ENCODE results near the gene PDGFB. TPM values are rescaled to one million over a fixed set of nuclear protein-coding genes. Genes with fewer than 3 reads are reported as not detected.

The PDGFB gene
- total and polyA plus RNA-seq, 9 of the 15 experiments (the other 6 are each of a cell fraction or from before 2014, with no cell fraction given) = 0.07 to 4.0 (median 0.48) TPM; not detected in 1

DNA sequence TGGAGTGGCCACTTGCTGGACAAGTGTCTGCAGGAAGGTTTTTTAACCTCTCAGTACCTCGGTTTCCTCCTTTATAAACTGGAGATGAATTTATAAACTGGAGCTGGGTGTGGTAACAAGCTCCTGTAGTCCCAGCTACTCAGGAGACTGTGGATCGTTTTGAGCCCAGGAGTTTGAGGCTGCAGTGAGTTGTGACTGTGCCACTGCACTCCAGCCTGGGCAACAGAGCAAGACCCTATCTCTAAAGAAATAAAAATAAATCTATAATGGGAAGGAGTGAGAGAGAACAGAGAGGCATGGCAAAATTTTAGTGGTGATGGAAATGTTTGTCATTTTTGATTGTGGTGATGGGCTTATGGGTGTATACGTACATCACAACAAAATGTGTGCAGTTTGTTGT is 1.4 kb upstream of the PDGFB start:
- FAIRE-seq = peak; percentile 26
- Histone ChIP-seq H3K27ac (ENCODE audit: extremely low read depth, low read depth, low read length) (no peak overlapping the region), H4K20me1 (replicated peaks; ENCODE audit: control insufficient read depth, insufficient read depth, low read length) (no peaks in the 10 kb centered on the region), H3K9me1 (ENCODE audit: control insufficient read depth, insufficient read depth, low read length) (no peaks in the 10 kb centered on the region), H3K4me3 (no peak overlapping the region), H3K9ac (ENCODE audit: insufficient read depth in 1 of 2, low read depth in 2 of 2, low read length in 2 of 2) (no peak overlapping the region), H3K36me3 (ENCODE audit: control insufficient read depth, insufficient read depth, low read length) (no peaks in the 10 kb centered on the region), H3K79me2 (ENCODE audit: control insufficient read depth, insufficient read depth, low read length) (no peaks in the 10 kb centered on the region; the same call in 2 of the 3 replicates), H3K4me1 (replicated peaks in 1 of 2; ENCODE audit: control insufficient read depth in 2 of 2, insufficient read depth in 2 of 2, low read length in 2 of 2) (peaks cover 16 to 57% of the 10 kb centered on the region in 2 experiments; a peak in 4 of 5 replicates), H3K4me2 (ENCODE audit: insufficient read depth, low read length) (no peak overlapping the region), H3K27me3 (ENCODE audit: control insufficient read depth in 2 of 2, insufficient read depth in 2 of 2, low read length in 2 of 2) (peaks cover 0 to 4% of the 10 kb centered on the region in 2 experiments; a peak in 2 of 5 replicates), H3K9me3 (replicated peaks; ENCODE audit: control insufficient read depth, insufficient read depth, low read depth, low read length) (no peaks in the 10 kb centered on the region), H2AFZ (ENCODE audit: low read depth, low read length) (no peak overlapping the region)
- POLR2A ChIA-PET = no interaction called here
- DNase-seq (ENCODE audit: extremely low read depth in 1 of 4, low spot score in 3 of 4) = no peak
- no peak for ATAC-seq
- intact Hi-C loops (cut with micrococcal nuclease) (loop anchor here (10.0 kb wide), 1 partner anchor 59 kb away; no protein-coding TSS in a partner anchor), in situ Hi-C loops (cut with MboI) (no loop called here)
- WGBS (ENCODE audit: insufficient coverage, low coverage, missing lambda C conversion rate) = 23% methylated on average over 3 of the region's 3 CpGs
- TF ChIP-seq ZNF121 (CRISPR knock-in tag; conservative IDR thresholded peaks at IDR 0.05) (peak; percentile 89), ZFP30 (CRISPR knock-in tag; IDR thresholded peaks at IDR 0.05; ENCODE audit: borderline replicate concordance) (no peak)
- CTCF ChIA-PET (ENCODE audit: low intra/inter-chr PET ratio) = no interaction called here
- no TSS peak for BruUV-seq (replicated peaks)

DNA sequence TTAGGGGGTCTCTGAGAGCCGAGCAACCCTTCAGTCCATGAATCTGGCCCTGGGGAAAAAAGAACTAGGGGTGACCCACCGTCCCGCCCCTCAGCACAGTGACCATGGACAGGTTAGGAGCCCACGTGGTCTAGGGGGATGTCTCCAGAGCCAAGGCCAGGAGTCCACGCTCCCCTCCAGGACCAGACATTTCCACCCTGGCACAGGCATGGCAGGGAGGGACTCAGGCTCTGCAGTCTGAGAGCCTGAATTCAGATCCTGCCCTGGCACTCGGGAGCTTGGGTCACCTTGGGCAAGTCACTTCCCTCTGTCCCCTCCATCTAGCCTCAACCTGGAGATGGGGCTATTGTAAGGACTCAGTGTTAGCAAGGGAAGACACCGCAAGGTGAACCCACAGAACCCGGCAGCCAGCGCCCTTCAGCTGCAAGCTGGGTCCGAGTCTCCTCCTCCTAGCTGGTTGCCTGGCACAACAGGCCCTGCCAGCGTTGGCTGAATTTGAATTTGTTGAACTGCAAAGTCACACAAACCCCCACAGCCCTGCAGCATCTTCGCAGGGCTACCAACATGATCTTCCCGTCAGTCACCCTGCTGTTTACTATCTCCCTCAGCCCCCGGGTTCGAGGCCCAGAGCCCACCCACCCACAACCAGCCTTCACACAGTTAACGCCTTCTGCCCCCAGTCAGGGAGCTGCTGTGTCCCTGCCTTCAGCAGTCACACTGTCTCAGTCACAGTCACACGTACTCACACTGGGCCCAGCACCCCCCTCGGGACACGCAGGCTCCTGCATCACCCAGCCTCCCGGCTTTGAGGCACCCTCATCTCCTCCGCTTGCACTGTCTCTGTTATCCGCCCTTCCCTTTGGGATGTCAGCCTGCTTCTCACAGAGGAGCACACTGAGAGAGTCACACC is 603 bp upstream of the PDGFB start:
- BruUV-seq (replicated peaks) = no TSS peak
- Histone ChIP-seq H3K36me3 (ENCODE audit: control insufficient read depth, insufficient read depth, low read length) (no peaks in the 10 kb centered on the region), H3K4me3 (no peak overlapping the region), H3K9me1 (ENCODE audit: control insufficient read depth, insufficient read depth, low read length) (no peaks in the 10 kb centered on the region), H4K20me1 (replicated peaks; ENCODE audit: control insufficient read depth, insufficient read depth, low read length) (no peaks in the 10 kb centered on the region), H3K27me3 (ENCODE audit: control insufficient read depth in 2 of 2, insufficient read depth in 2 of 2, low read length in 2 of 2) (peaks cover 0 to 4% of the 10 kb centered on the region in 2 experiments; a peak in 2 of 5 replicates), H3K27ac (ENCODE audit: extremely low read depth, low read depth, low read length) (no peak overlapping the region; the same call in 2 of the 3 replicates), H3K79me2 (ENCODE audit: control insufficient read depth, insufficient read depth, low read length) (no peaks in the 10 kb centered on the region; the same call in 2 of the 3 replicates), H3K4me2 (ENCODE audit: insufficient read depth, low read length) (peak overlapping the region; percentile 46; the same call in 1 of the 2 replicates), H3K9me3 (replicated peaks; ENCODE audit: control insufficient read depth, insufficient read depth, low read depth, low read length) (no peaks in the 10 kb centered on the region), H3K9ac (ENCODE audit: insufficient read depth in 1 of 2, low read depth in 2 of 2, low read length in 2 of 2) (peak overlapping the region in 1 of 2 experiments; percentile 68; a peak in 1 of 4 replicates), H2AFZ (ENCODE audit: low read depth, low read length) (peak overlapping the region; percentile 70; the same call in 1 of the 2 replicates), H3K4me1 (replicated peaks in 1 of 2; ENCODE audit: control insufficient read depth in 2 of 2, insufficient read depth in 2 of 2, low read length in 2 of 2) (peaks cover 22 to 60% of the 10 kb centered on the region in 2 experiments; a peak in 4 of 5 replicates)
- FAIRE-seq (no peak), DNase-seq (ENCODE audit: extremely low read depth in 1 of 4, low spot score in 3 of 4) (no peak), ATAC-seq (0 out of 3 replicates have a peak, but pooled peaks have one; percentile 13)
- 24% methylated on average over 15 of the region's 22 CpGs for WGBS (ENCODE audit: insufficient coverage, low coverage, missing lambda C conversion rate)
- TF ChIP-seq, protein P1, sequence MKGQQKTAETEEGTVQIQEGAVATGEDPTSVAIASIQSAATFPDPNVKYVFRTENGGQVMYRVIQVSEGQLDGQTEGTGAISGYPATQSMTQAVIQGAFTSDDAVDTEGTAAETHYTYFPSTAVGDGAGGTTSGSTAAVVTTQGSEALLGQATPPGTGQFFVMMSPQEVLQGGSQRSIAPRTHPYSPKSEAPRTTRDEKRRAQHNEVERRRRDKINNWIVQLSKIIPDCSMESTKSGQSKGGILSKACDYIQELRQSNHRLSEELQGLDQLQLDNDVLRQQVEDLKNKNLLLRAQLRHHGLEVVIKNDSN (CRISPR knock-in tag; IDR thresholded peaks at IDR 0.05) = peak; percentile 36; the same call in 1 of the 2 replicates
- TF ChIP-seq, protein P2, sequence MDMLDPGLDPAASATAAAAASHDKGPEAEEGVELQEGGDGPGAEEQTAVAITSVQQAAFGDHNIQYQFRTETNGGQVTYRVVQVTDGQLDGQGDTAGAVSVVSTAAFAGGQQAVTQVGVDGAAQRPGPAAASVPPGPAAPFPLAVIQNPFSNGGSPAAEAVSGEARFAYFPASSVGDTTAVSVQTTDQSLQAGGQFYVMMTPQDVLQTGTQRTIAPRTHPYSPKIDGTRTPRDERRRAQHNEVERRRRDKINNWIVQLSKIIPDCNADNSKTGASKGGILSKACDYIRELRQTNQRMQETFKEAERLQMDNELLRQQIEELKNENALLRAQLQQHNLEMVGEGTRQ (CRISPR knock-in tag; IDR thresholded peaks at IDR 0.05) = peak; percentile 9; the same call in 1 of the 2 replicates
- TF ChIP-seq ZNF354B (CRISPR knock-in tag; IDR thresholded peaks at IDR 0.05) = no peak
- no peak for TF ChIP-seq U2AF1 (optimal IDR thresholded peaks at IDR 0.05; ENCODE audit: low read depth, low read length)
- TF ChIP-seq, protein P3, sequence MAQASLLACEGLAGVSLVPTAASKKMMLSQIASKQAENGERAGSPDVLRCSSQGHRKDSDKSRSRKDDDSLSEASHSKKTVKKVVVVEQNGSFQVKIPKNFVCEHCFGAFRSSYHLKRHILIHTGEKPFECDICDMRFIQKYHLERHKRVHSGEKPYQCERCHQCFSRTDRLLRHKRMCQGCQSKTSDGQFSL (CRISPR knock-in tag; IDR thresholded peaks at IDR 0.05) = 0 out of 2 replicates have a peak, but pooled peaks have one; percentile 55
- TF ChIP-seq, protein P3 (tag; IDR thresholded peaks at IDR 0.05) = no peak
- peak; percentile 7; the same call in 1 of the 2 replicates for TF ChIP-seq ZBTB7A (IDR thresholded peaks at IDR 0.05; ENCODE audit: borderline replicate concordance, control insufficient read depth, low read depth, low read length)
- in situ Hi-C loops (cut with MboI) (no loop called here), intact Hi-C loops (cut with micrococcal nuclease) (loop anchor here (10.0 kb wide), 1 partner anchor 59 kb away; no protein-coding TSS in a partner anchor)
- CTCF ChIA-PET (ENCODE audit: low intra/inter-chr PET ratio) = no interaction called here
- POLR2A ChIA-PET = no interaction called here

Data from K562 (cell line).